Peyer's patch (tissue), 4 donors: ENCODE data around the gene SYNE3. TPM values are rescaled to one million over a fixed set of nuclear protein-coding genes. Genes with fewer than 3 reads are reported as not detected.
A peak's percentile ranks its signal among the peaks of the same experiment; 100 is the strongest.

Experiments used
- DNase-seq, 3 donors: peaks; one replicate each; pipeline ENCODE4 v3.0.0-alpha.2; 2017 to 2019
- H3K27ac ChIP-seq, 4 donors: fragments of 200-600 bp; sonication (generic); one replicate each; pipeline ENCODE4 v1.5.1; 2016 to 2019
- H3K27me3 ChIP-seq, 2 donors: fragments of 200-600 bp; sonication (generic); one replicate each; pipeline ENCODE4 v1.5.1; 2019
- H3K36me3 ChIP-seq, 3 donors: fragments of 200-600 bp; sonication (generic); one replicate each; pipeline ENCODE4 v1.5.1; 2016 to 2019
- H3K4me1 ChIP-seq, 4 donors: fragments of 200-600 bp; sonication (generic); one replicate each; pipeline ENCODE4 v1.5.1; 2016 to 2019
- H3K4me3 ChIP-seq, 4 donors: fragments of 200-600 bp; sonication (generic); 1 replicate in 3 of 4; 2 replicates in 1 of 4; pipeline ENCODE4 v1.5.1; 2016 to 2019; ENCODE audit warnings: mild to moderate bottlenecking in 1 of 4
- H3K9me3 ChIP-seq, 4 donors: fragments of 200-600 bp; sonication (generic); one replicate each; pipeline ENCODE4 v1.5.1; 2016 to 2019; ENCODE audit warnings: mild to moderate bottlenecking in 1 of 4
- CTCF ChIP-seq, 6 experiments: fragments of 450-650 bp in 4 of 6; fragments of 200-600 bp in 2 of 6; sonication (generic) in 1 of 6; IDR thresholded peaks; one replicate each; pipeline ENCODE4 v1.5.1; 2017 to 2019; ENCODE audit warnings: antibody characterized with exemption in 6 of 6, mild to moderate bottlenecking in 3 of 6, moderate library complexity in 1 of 6
- POLR2A ChIP-seq, 2 donors: fragments of 450-650 bp; IDR thresholded peaks; one replicate each; pipeline ENCODE4 v1.5.1; 2017; ENCODE audit warnings: antibody characterized with exemption in 2 of 2, mild to moderate bottlenecking in 2 of 2, moderate library complexity in 2 of 2
- total RNA-seq, 4 donors: library from RNA; depleted of rRNA; stranded (reverse); fragments of >200 nt; gene quantifications; one replicate each; pipeline ENCODE4 v1.1.0, GENCODE V29; 2016

Gene SYNE3
- total RNA-seq, 4 donors from 2014 or later = 7.2 to 35.5 (median 13.1) TPM

DNA sequence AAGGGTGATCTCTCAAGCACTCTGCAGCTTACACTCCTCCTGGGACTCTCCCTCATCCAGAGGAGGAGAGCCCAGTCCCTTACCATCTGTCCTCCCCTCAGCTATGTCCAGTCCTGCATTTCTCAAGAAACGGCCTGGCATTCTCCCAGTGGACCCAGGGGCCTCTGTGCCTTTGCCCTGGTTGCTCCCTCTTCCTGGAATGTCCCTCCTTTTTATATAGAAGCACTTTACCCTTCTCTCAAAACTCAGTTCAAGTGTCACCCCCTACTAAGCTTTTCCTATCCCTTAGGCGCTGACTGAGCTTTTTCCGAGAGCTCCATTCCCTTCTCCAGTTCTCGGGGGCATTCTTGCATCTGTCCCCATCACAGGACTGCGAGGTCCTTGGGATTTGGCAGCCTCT is 9.5 kb upstream of the SYNE3 start:
- Histone ChIP-seq H3K4me3 (no peak overlapping the region), H3K27ac (no peak overlapping the region), H3K36me3 (peaks cover 0 to 3% (median 0%) of the 10 kb centered on the region in 3 donors), H3K27me3 (no peaks in the 10 kb centered on the region), H3K9me3 (no peaks in the 10 kb centered on the region), H3K4me1 (peaks cover 0 to 43% (median 1%) of the 10 kb centered on the region in 4 donors)
- TF ChIP-seq CTCF (IDR thresholded peaks at IDR 0.05) = no peak
- TF ChIP-seq POLR2A (IDR thresholded peaks at IDR 0.05) = no peak
- DNase-seq = peak in 2 of 3 donors; percentile 9 to 25

DNA sequence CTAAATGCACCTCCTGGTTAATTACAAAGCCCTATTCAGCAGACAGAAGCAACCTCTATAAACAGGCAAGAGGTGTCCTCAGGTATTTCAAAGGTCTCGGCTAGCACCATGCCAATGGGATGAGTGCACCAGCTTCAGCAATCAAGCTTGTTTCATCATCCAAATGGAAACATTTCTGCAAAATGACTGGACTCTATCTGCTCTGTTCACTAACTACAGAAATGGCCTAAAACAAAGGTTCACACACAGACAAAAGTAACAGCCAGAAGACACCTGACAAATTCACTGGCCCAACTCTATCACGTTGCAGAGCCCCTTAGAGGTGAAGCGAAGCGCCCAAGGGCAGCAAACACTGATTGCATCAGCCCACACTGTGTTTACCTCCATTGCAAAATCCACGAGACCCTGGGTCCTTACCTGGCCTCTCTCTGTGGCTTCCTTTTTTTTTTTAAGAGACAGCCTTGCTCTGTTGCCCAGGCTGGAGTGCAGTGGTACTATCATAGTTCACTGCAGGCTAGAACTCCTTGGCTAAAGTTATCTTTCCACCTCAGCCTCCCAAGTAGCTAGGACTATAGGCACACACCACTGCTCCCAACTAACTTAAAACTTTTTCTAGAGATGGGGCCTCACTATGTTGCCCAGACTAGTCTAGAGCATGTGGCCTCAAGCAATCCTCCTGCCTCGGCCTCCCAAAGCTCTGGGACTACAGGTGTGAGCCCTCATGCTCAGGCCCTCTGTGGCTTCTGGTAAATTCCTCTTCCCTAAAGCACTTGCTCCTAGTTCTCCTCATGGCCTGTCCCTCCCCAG is 8.5 kb upstream of the SYNE3 start:
- peak overlapping the region in 1 of 4 donors; percentile 64 for H3K27ac ChIP-seq
- TF ChIP-seq CTCF (IDR thresholded peaks at IDR 0.05) (no peak), POLR2A (IDR thresholded peaks at IDR 0.05) (no peak)

DNA sequence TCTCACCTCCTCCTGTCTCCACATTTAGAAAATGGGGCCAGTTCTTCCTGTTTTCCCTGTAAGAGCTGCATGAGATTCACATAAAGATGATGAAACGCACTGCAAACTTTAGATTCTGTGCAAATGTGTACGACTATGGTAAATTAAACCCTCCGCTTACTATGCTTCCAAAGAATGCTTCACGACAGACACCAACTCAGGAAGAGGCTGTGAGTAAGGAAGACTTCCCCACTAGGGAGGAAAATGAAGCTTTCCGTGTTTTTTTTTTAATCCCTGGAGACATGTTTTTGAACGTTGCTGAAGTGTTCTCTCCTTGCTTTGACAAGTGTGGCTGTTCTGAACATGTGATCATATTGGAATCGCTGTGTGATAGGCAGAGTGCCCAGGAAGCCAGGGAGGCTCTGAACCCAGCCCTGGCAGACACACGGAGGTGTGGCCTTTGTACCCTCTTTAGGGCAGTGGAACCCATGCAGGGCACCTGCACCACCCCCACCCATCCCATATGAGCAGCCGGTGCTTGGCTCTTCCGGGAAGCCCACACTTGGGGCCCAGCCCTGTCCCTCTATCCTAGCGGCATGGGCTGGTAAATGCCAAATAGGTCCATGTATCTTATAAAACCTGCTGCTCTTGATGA is 7.5 kb upstream of the SYNE3 start:
- H3K9me3 ChIP-seq = no peaks in the 10 kb centered on the region
- H3K4me1 ChIP-seq = peaks cover 5 to 58% (median 8%) of the 10 kb centered on the region in 4 donors
- H3K27me3 ChIP-seq = no peaks in the 10 kb centered on the region
- H3K4me3 ChIP-seq = peak overlapping the region in 1 of 4 donors; percentile 20
- H3K27ac ChIP-seq = peak overlapping the region; percentile 25 to 64 (median 46)
- H3K36me3 ChIP-seq = no peaks in the 10 kb centered on the region
- TF ChIP-seq POLR2A (IDR thresholded peaks at IDR 0.05) (no peak), CTCF (IDR thresholded peaks at IDR 0.05) (peak in 3 of 6 experiments; percentile 35 to 52 (median 48))
- DNase-seq = peak; percentile 14 to 83 (median 74)

More for the DNA sequence above, 8.5 kb upstream of the SYNE3 start:
- H3K27me3 ChIP-seq = no peaks in the 10 kb centered on the region
- H3K4me3 ChIP-seq = no peak overlapping the region
- peaks cover 0 to 49% (median 2%) of the 10 kb centered on the region in 4 donors for H3K4me1 ChIP-seq
- H3K36me3 ChIP-seq = peaks cover 0 to 3% (median 0%) of the 10 kb centered on the region in 3 donors
- DNase-seq = peak in 2 of 3 donors; percentile 12 to 44
- no peaks in the 10 kb centered on the region for H3K9me3 ChIP-seq

- no peak for TF ChIP-seq POLR2A (IDR thresholded peaks at IDR 0.05)
- no peak for TF ChIP-seq CTCF (IDR thresholded peaks at IDR 0.05)
- Histone ChIP-seq H3K36me3 (no peaks in the 10 kb centered on the region), H3K4me1 (peaks cover 5 to 65% (median 10%) of the 10 kb centered on the region in 4 donors), H3K27ac (peak overlapping the region; percentile 25 to 64 (median 46)), H3K9me3 (no peaks in the 10 kb centered on the region), H3K27me3 (no peaks in the 10 kb centered on the region), H3K4me3 (peak overlapping the region in 1 of 4 donors; percentile 20)
- DNase-seq = peak in 2 of 3 donors; percentile 17 to 45
Measured at GRCh38 chr14:95523051-95523814, 6.8 kb upstream of the SYNE3 start.

DNA sequence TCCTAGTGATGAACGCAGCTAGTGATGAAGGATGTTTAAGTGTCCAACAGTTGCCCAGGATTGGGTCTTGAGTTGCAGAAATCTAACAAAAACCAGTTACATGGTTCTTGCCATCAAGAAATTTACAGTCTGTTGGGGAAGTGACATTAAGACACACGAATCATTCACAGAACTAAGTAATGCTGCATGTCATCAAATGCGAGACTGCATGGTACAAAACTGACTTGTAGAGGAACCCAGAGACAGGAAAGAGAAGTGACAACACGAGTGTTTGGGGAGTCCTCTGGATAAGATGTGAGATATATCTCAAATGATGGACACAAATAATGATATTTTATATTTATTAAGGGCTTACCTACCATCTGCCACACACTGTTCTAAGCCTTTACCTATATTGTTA is 6.1 kb upstream of the SYNE3 start:
- Histone ChIP-seq H3K4me1 (peaks cover 5 to 66% (median 12%) of the 10 kb centered on the region in 4 donors), H3K36me3 (no peaks in the 10 kb centered on the region), H3K27me3 (no peaks in the 10 kb centered on the region), H3K4me3 (no peak overlapping the region), H3K27ac (peak overlapping the region in 1 of 4 donors; percentile 34), H3K9me3 (no peaks in the 10 kb centered on the region)
- DNase-seq = no peak
- no peak for TF ChIP-seq POLR2A (IDR thresholded peaks at IDR 0.05)
- no peak for TF ChIP-seq CTCF (IDR thresholded peaks at IDR 0.05)
